GM18870 (cell line): Measurements from ENCODE around the gene DCDC2C.
"Not testable (repeated sequence)": the region's sequence is repeated elsewhere in the genome, so short reads cannot be mapped to it uniquely, and the experiment has no call there.

Source experiments
- ATAC-seq: cut with Tn5 transposase; IDR thresholded peaks from one replicate; pipeline ENCODE4 v1.9.1; 2021; ENCODE audit warnings: moderate library complexity; ENCODE audit not compliant: unreplicated experiment

Gene DCDC2C, protein sequence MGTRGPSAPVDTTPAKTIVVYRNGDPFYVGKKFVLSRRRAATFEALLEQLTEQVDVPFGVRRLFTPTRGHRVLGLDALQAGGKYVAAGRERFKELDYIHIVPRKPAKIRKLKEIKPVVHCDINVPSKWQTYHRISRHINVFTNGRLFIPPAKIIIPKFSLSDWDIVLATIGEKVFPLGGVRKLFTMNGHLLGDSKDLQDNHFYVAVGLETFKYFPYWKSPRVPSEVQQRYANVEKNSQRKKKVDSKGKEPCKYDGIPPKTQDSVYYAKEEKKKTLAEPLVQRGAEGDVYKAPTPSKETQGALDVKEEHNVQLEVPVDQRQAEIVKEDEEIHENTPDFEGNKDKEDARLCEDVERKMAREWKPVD

DNA sequence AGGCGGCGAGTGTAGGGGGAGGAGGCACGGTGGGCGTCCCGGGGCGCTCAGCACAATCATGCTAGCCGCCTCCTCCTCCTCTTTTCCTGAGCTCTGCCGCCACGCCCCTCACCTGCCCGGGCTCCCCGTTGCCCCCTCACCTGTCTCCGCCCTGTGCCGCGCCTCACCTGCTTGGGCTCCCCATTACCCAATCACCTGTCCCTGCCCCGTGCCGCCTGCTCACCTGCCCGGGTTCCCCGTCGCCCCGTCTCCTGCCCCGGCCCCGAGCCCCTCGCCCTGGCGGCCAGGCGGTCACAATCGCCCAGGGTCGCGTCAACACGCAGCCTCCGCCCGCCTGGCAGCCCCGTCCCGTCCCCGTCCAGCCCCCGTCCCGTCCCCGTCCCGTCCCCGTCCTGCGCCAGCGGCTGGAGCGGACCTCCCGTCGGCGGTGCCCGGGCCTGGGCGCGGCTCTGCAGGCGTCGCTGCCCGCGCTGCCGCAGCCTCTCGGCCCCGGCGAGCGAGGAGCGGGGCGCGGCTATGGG is at the start of gene DCDC2C:
TSS of gene DCDC2C (plus strand) at position 340 of the 521 bp plus-strand sequence. CDS start at position 517, 177 bp downstream.
- ATAC-seq, result no peak

DNA sequence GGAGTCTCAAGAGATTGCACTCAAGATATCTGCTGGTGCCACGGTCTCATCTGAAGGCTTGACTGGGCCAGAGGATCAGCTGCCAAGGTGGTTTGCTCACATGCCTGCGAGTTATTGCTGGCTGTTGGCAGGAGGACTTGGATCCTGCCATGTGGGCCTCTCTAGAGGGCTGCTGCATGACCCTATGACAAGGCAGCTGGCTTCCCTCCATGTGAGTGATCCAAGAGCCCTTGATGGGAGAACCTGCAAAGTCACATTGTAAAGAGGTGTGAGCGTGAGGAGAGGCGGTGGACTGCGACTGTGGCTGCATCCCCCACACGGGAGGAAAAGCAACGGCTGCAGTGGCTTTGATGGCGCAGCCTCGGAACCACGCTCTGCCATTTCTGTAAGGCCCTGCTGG is 49.4 kb upstream of the DCDC2C start:
- ATAC-seq, result no peak

GRCh38 chr2:3654531-3655225 is 48.7 kb upstream of the DCDC2C start:
- no peak for ATAC-seq

DNA sequence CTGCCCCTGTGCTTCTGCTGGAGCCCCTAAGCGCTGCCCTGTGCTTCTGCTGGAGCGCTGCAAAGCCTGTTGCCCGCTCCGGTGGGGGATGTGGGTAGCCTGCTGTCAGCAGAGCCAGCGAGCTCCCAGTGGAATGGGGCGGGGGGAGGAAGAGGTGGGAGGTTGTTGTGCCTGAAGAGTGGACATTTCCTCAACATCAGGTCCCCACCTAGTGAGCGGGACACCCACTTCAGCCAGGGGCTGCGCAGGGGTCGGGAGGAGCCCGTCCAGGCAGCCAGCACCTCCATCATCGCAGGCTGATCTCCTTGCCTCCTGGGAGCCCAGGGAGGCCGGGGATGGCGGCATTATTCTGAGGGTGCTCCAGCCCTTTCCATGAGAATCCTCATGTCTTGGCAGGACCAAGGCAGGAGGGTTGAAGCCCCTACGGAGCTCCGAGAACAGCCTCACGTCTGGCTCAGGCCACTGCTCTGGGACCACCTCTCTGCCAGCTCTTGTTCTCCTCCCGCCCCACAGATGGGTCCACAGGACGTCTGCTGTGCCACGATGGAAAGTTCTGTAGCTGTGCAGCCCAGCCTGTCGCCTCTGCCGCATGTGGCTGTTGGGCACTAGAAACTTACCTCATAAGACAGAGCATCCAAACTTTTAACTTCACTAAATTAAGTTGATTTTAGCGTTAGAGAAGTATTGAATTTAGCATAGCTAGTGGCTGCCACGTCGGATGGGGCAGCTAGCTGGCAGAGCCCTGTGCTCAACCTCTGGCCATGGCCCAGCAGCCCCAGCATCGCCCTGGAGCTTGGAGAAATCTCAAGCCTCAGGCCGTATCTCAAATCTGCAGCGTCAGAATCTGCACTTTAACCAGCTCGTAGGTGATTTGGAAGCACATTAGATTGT is 47.3 kb upstream of the DCDC2C start:
- no peak for ATAC-seq

DNA sequence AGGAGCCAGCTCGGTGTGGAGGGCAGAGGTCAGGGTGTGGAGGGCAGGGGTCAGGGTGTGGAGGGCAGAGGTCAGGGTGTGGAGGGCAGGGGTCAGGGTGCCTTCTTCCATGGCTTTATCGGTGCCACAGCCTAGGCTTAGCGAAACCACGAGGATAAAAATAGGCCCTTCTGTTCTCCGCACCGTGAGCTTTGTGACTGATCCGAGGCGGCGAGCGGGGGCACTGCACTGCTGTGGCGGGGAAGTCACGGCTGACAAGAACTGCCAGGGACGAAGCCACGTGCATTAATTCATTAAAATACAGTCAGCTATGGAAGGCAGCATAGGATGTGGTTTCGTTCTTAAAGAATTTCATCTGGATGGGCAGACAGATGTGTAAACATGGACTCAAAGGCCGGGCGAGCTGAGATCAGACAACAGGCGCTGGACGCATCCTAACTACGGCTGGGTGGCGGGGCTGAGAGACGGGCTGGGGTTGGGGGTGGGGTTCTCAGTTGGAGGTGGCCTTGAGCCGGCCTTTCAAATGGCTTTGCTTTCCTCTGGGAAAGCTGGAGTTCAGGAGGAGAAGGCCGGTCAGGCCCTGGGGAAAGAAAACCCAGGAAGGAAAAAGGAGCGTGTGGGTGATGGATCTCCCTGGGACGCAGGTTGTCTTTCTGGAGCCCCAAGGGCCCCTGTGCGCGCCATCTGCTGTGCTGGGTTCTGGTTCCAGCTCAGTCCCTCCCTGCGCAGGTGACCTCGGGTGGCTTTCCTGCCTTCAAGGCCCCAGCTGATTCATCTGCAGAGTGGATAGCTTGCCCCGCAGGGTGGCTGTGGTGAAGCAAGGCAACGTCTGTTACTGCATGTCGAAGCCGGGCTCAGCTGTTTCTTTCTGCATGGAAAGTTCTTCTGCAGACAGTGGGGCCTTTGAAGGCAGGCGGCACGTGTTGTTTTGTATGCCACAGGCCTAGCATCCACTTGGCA is 46.3 kb upstream of the DCDC2C start:
- ATAC-seq, result no peak

DNA sequence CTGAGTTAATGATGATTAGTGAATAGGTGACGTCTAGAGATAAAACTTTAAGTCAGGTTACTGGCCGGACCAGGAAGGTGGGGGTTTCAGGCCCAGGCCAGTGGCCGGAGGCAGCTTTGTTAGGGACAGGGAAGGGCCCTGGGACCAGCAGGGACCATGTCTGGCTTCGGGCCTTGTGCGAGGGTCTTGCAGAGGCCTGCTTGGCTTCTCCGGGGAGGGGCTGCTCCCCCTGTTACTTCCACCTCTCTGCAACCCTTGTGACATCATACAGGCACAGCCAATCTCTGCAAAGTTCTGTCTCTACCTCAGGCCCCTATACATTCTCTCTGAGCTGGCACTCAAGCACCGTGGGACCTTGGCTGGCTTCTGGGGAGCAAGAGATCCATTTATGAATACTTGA is 45.5 kb upstream of the DCDC2C start, which contains the start of gene ALLC:
TSS of gene ALLC (plus strand) at position 320 of the 400 bp plus-strand sequence. CDS start 12,958 bp downstream, outside the sequence.
- no peak for ATAC-seq

DNA sequence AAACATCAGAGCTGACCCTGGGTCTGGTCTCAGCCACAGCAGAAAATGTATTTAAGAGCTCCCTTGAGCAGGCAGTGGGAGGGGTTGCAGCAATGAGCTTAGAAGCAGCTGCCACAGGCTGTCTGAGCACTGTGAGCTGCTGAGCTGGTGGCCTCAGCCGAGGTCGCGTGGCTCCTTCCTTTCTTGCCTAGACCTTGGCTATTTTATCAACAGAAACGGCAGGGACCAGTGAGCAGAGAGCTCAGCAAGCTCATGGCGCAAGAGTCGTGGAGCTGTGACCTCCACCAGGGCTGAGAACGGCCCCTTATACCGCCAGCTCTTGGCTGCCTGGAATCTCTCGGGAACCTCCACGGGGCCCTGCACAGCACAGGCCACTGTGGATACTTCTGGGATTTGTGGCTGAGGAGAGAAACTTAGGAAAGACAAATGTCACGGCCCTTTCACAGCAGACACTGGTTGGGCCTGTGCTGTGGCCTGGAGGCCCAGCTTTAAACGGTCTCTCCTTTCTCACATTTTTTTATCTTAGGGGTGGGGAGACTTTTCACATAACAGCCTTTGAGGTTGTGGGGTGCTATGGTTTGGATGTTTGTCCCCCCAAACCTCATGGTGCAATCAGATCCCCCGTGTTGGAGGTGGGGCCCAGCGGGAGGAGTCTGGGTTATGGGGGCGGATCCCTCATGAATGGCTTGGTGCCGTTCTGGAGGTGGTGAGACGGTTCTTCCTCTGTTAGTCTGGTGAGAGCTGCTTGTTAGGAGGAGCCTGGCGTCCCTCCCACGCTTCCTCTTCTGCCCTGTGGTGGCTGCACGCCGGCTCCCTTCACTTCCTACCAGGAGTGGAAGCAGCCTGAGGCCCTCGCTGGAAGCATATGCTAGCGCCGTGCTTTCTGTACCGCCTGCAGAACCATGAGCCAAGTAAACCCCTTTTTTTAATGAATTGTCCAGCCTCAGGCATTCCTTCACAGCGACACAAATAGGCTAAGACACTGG is 43.6 kb upstream of the DCDC2C start:
- ATAC-seq, result no peak

GRCh38 chr2:3660640-3661039 is 42.7 kb upstream of the DCDC2C start:
- ATAC-seq, result not testable (repeated sequence)

DNA sequence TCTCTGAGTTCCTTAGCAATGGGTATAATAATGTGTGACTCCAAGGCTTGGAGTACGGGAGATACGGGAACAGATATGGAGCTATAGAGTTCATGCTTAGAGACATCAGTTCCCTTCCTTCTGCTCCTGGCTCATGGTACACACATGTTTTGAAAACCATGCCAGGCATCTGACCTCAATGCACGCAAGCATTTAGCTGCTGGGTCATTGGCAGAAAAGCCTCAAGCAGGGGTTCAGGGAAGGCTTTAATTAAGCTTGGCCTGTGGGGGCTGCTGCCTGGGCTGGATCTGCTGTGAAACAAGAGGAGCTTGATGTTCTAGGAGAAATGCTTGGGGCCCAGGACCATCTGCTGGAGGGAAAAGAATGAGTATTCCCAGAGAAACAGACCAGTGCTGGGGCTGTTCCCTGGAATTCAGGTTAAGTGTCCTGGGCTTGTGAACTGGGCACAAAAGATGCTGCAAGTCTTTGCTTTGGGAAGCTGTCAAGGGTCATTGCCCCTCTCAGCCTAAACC is 42.2 kb upstream of the DCDC2C start:
- no peak for ATAC-seq

- no peak for ATAC-seq
These were observed 41.1 kb upstream of the DCDC2C start for GRCh38 chr2:3662239-3662638.

- ATAC-seq, result no peak
These were observed 39.3 kb upstream of the DCDC2C start for GRCh38 chr2:3664118-3664517.

GRCh38 chr2:3664925-3665324 is 38.5 kb upstream of the DCDC2C start:
- no peak for ATAC-seq

- ATAC-seq, result no peak
These were observed 37.3 kb upstream of the DCDC2C start for GRCh38 chr2:3665886-3666612.

DNA sequence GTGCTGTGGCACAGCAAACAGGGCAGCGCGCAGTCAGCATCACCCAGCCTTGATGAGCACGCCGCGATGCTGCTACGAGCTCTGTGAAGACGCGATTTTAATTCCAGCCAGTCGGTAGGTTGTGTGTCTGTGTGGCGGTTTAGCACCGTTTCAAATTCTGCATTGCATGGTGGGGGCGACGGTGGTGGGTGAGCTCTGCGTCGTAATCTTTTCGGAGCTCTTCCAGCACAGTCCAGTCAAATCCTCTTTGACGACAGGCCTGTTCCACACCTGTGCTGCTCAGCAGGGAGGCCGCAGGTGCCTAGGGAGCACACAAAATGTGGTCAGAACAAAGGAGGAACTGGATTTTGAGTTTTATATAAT is 36.8 kb upstream of the DCDC2C start:
- ATAC-seq, result no peak

DNA sequence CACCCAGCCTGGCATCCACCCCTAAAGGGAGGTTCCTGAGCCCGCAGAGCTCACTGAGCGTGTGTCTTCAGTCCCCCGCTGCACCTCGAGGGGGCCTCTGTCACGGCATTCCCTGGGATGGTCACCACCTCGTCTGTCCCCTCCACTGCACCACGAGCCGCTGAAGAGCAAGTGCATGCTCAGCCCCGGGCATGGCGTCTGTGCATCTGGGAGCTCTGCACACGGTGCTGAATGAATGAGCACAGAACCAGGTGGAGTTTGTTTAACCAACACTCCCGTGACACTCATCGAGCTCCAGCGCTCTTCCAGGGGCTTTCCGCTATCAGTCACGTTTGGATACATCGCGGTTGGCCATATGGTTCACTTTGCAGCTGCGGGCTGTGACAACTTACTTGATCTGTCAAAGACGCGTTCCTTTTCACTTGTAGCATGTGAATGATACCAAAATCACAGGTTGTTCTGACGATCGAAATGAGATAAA is 36.2 kb upstream of the DCDC2C start:
- ATAC-seq, result no peak

- no peak for ATAC-seq
These were observed 33.7 kb upstream of the DCDC2C start for GRCh38 chr2:3669656-3670055.

- ATAC-seq, result no peak
These were observed 33.0 kb upstream of the DCDC2C start for GRCh38 chr2:3670376-3670775.

DNA sequence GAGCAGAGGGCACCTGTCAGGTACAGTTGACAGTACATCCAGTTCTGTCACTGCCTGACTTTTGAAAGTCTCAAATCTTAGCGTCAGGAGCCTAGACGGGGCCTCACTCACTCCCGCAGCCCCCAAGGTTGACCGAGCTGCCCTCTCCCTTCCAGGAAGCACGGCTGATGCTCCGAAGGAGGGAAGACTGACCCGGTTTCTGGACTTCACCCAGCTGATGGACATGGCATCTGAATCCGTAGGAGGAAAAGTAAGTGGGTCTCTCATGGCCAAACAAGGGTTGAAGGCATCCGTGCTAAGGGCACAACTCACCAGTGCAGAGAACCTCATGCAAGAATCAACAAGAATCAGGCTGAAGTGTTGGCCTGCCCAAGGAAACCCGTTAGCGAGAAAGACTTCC is 32.4 kb upstream of the DCDC2C start:
- ATAC-seq, result no peak
